Subcutaneous adipose tissue (tissue), 4 donors: Measurements from ENCODE around the gene CEMP1. TPM values are rescaled to one million over a fixed set of nuclear protein-coding genes. Genes with fewer than 3 reads are reported as not detected.

Experiments used
- total RNA-seq, 4 donors: library from RNA; depleted of rRNA; stranded (reverse); fragments of >200 nt; gene quantifications; one replicate each; pipeline ENCODE4 v1.1.0, GENCODE V29; 2016
- TF ChIP-seq, protein P1 (sequence below): fragments of 450-650 bp; IDR thresholded peaks from one replicate; pipeline ENCODE4 v1.5.1; 2016; ENCODE audit warnings: low read depth, mild to moderate bottlenecking, control low read depth, antibody characterized with exemption, moderate library complexity

Gene CEMP1
- total RNA-seq, 4 donors from 2014 or later = not detected

DNA sequence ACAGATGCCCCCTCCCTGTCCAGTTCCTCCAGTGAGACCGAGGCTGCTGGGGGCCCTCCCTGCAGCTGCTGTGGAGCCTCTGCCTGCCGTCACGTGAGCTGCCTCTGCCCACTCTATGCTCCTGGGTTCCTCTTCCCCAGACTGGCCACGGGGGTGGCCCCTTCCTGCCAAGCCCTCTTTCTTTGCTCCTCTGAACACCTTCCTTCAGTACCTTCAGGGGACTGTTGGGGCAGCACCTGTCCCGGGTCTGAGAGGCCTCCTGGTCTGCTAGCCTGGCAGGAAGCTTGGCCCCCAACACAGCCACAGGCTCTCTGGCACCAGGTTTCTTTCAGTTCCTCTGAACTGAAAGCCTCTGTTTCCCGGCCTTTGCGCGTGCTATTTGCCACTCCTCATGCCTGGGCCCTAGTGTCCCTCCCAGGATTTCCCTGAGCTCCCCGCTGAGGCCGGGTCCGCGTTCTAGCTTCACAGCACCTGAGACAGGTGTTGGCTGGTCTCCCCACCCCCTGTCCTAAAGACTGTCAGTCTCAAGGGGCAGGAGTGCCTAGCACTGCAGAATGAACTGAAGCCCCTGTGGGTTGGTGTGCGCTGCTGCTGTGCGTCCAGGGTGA, 24.1 kb downstream of the CEMP1 start:
- TF ChIP-seq, protein P1, sequence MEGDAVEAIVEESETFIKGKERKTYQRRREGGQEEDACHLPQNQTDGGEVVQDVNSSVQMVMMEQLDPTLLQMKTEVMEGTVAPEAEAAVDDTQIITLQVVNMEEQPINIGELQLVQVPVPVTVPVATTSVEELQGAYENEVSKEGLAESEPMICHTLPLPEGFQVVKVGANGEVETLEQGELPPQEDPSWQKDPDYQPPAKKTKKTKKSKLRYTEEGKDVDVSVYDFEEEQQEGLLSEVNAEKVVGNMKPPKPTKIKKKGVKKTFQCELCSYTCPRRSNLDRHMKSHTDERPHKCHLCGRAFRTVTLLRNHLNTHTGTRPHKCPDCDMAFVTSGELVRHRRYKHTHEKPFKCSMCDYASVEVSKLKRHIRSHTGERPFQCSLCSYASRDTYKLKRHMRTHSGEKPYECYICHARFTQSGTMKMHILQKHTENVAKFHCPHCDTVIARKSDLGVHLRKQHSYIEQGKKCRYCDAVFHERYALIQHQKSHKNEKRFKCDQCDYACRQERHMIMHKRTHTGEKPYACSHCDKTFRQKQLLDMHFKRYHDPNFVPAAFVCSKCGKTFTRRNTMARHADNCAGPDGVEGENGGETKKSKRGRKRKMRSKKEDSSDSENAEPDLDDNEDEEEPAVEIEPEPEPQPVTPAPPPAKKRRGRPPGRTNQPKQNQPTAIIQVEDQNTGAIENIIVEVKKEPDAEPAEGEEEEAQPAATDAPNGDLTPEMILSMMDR = no peak

DNA sequence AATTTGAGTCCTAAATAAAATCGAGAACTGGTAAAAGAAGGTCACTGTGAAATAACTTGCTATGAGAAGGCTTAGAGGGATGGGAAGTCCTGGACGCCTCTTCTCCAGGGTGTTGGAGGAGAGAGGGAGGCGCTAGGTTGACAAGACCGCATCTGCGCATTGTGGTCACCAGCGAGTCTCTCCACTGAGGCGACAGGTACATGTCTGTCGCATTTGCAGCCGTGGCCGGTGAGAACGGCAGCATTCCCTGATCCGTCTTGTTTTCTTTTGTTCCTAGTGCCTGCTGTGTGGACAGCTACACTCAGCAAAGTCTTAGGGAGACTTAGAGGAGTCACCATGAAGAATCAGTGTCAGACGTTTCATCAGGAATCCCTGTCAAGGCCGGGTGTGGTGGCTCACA, 25.5 kb downstream of the CEMP1 start:
- TF ChIP-seq, protein P1 = no peak

DNA sequence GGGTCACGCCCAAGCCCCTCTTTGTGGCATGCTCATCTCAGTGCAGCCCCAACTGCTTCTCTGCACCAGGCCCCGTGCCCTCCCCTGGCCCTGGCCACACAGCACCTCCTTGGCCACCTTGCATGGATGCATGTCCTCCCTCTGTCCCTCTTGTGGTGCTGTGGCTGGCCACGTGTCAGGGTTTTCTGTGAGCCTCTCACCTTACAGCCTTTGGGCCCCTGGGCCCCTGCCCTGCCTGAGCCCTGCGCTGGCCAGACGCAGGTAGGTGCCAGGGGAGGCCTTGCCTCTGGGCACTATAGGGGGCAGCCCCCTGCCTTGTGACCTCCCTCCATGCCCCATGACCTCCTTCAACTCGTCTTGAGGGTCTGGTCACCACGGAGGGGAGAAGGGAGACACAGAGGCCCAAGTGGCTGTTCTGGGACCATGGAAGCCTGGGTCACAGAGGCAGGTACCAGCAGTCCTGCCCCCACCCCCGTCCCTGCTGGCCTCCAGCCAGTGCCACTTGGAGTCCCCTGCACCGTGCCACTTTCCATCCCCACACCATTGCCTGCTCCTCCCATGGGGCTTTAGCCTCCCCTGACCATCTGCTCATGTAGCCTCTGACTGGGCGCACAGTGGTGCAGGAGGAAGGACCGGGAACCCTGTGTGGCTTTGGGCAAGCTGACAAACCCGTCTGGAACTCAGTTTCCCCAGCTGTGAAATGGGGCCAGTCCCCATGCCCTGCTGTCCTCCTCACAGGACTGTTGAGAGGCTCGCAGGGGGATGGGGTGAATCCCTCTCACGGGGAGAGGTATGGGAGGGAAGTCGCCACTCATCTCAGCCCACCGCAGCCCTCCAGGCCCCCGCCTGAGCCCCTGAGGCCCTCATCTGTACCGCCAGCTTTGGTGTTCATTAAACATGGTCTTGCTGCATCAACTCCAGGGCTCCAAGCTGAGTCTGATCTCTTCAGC, 29.0 kb downstream of the CEMP1 start:
- TF ChIP-seq, protein P1 = no peak

DNA sequence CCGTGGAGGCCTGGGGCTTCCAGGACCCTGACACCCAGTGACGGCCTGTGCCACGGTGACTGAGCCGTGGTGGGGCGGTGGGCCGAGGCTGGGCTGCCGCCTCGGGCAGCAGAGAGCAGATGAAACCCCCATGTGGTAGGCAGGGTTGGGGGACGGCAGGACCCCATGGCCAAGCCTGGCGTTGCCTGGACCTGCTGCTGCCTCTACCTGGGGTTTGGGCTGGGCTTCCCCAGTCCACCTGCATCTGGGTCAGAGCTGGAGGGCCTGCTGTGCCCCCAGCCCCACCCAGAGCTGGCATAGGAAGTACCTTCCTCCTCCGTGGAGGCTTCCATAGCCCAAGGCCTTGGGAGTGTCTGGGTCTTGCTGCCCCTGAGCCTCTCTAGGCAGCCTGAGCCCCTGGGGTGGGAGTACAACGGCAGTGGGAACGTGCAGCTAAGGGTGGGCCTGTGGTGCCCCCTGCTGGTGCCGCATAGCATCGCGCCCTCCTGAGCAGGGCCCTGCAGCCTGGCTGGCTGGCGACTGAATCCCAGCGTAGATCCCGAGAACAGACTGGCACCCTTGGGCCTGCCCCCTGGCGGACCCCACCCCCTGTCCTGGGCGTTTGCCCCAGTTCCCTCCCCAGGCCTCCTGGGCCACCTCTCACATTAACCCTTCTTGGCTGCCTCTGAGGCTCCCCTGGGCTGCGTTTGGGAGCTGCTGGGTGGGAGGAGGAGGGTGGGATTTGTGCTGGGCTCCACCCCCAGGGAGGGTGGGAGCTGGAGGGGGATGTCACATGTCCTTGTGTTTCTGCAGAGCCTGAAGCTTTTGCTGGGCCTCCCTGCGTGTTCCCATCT, 30.1 kb downstream of the CEMP1 start:
- TF ChIP-seq, protein P1 = no peak

DNA sequence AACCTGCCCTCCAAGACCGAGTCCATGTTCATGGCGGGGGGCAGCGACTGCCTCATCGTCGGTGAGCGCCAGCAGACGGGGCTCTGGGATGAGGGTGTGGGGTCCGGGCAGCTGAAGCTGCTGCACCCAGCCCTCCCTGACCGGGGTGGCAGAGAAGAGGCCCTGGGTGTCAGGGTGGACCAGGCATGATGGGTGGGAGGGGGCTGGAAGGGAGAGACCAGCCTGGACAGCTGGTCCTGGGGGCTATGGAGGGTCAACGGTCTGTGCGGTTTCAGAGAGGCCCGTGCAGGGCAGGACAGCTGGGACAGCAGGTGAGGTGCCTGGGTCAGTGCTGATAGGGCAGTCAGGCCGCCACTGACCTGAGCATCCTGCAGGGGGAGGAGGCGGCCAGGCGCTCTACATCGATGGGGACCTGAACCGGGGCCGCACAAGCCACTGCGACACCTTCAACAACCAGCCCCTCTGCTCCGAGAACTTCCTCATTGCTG, 30.7 kb downstream of the CEMP1 start:
- TF ChIP-seq, protein P1 = no peak

DNA sequence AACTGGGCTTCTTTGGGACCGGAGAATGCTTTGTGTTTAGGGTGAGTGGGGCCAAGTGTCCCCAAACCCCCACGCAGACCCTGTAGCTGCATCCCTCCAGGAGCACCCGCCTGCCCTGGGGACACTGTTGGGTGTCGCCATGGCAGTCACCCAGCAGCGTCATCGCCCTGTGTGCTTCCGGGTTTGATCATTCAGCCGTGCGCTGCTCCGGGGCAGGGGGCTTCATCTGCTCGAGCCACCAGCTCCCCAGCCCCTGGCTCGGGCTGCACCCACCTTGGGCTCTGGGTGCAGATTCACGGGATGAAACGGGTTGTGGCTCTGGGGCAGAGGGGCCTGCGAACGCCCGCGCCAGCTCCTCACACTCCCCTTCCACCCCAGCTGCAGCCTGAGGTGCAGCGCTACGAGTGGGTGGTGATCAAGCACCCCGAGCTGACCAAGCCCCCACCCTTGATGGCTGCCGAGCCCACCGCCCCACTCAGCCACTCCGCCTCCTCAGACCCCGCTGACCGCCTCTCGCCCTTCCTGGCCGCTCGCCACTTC, 31.2 kb downstream of the CEMP1 start:
- TF ChIP-seq, protein P1 = no peak
